Progenitor cell of endocrine pancreas (in vitro differentiated cells): ENCODE measurements around the gene SETD6. TPM values are rescaled to one million over a fixed set of nuclear protein-coding genes. Genes with fewer than 3 reads are reported as not detected.

Experiments
- DNase-seq: peaks from one replicate; pipeline ENCODE4 v3.0.0; 2021; ENCODE audit warnings: low spot score; ENCODE audit not compliant: unreplicated experiment
- H3K27ac Mint-ChIP-seq: 2 replicates; pipeline ENCODE4 v1.8.0; 2021; ENCODE audit warnings: mild to moderate bottlenecking, moderate library complexity, mixed read lengths
- H3K27me3 Mint-ChIP-seq: 2 replicates; pipeline ENCODE4 v1.8.0; 2021; ENCODE audit warnings: mixed read lengths
- H3K36me3 Mint-ChIP-seq: 2 replicates; pipeline ENCODE4 v1.8.0; 2022; ENCODE audit warnings: mixed read lengths; ENCODE audit not compliant: insufficient read depth
- H3K4me1 Mint-ChIP-seq: 2 replicates; pipeline ENCODE4 v1.8.0; 2021; ENCODE audit warnings: low read depth, mixed read lengths
- H3K4me3 Mint-ChIP-seq: 2 replicates; pipeline ENCODE4 v1.8.0; 2021; ENCODE audit warnings: low read depth, mild to moderate bottlenecking, moderate library complexity, mixed read lengths
- H3K9me3 Mint-ChIP-seq: 2 replicates; pipeline ENCODE4 v1.8.0; 2021; ENCODE audit warnings: low read depth, mixed read lengths
- total RNA-seq: library from RNA; stranded (reverse); gene quantifications from 2 replicates; pipeline ENCODE4 v1.2.1, GENCODE V29; 2021
- TF ChIP-seq, protein P1 (sequence below): fragments of 200-600 bp; sonication (generic); IDR thresholded peaks from one replicate; pipeline ENCODE4 v1.5.0; 2021; ENCODE audit warnings: antibody characterized with exemption, mild to moderate bottlenecking; ENCODE audit not compliant: unreplicated experiment

Gene SETD6
- total RNA-seq, 1 donor from 2014 or later: 33.7 TPM

DNA sequence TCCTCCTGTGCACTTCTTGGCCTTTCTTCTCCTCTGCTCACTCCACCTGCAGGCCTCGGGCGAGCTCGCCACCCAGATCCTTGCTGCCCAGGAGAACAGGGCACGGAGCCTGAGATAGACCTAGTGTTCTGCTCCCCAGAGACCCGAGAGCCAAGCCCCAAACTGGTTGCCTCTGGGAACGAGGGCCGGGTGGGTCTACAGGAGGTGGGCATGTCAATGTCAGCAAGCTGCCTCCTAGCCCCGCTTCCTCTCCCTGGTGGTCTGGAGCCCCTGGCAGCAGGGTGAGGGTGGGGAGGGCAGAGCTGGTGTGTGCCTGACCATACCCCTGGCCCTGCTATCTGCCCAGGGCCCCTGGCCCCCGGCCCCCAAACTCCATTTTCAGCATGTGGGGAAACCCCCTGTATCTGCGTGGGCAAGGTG, 16.2 kb upstream of the SETD6 start:
- Mint-ChIP-seq H3K36me3 (no peaks in the 10 kb centered on the region), H3K27me3 (no peaks in the 10 kb centered on the region), H3K9me3 (no peaks in the 10 kb centered on the region), H3K4me3 (no peak overlapping the region), H3K27ac (no peak overlapping the region), H3K4me1 (peaks cover 6% of the 10 kb centered on the region)
- TF ChIP-seq, protein P1, sequence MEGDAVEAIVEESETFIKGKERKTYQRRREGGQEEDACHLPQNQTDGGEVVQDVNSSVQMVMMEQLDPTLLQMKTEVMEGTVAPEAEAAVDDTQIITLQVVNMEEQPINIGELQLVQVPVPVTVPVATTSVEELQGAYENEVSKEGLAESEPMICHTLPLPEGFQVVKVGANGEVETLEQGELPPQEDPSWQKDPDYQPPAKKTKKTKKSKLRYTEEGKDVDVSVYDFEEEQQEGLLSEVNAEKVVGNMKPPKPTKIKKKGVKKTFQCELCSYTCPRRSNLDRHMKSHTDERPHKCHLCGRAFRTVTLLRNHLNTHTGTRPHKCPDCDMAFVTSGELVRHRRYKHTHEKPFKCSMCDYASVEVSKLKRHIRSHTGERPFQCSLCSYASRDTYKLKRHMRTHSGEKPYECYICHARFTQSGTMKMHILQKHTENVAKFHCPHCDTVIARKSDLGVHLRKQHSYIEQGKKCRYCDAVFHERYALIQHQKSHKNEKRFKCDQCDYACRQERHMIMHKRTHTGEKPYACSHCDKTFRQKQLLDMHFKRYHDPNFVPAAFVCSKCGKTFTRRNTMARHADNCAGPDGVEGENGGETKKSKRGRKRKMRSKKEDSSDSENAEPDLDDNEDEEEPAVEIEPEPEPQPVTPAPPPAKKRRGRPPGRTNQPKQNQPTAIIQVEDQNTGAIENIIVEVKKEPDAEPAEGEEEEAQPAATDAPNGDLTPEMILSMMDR: no peak
- DNase-seq: no peak

DNA sequence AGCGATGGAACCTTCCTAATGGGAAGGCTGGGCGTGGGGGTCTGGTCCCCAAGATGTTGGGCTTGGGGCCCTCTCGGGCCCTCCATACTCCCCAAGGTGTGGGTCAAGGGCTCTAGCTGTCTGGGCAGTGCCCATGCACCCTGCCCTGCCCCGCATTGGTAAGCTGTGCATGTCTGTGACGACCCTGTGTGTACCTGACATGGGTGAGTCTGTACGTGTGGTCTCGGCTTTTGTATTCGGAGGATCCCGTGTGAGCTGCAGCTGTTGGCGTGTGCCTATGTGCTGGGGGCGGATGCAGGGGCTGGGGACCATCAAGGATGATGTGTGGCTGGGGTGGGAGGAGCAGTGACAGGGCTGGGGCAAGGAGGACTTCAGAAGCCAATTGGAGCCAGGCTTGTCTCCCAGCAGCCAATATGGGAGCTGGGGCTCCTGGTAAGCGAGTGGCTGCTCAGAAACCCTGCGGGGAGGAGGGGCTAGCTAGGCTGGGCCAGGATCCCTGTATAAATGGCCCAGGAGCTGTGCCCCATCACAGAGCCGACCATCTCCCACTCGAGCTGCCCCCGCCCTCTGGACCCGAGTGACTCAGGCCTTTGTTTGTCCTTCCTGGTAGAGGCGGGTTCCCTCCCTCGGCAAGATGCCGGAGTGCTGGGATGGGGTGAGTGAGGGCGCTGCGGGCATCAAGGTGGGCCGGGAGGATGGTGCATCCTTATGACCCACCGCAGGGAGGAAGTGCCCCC, 15.5 kb upstream of the SETD6 start, which contains the start of gene NDRG4:
NDRG4 (plus strand) TSS at position 529 of the 737 bp plus-strand sequence; CDS start at position 635, 106 bp downstream.
- no peak within 1 kb of the TSS for H3K27ac Mint-ChIP-seq
- H3K4me3 Mint-ChIP-seq: peak within 1 kb of the TSS; percentile 84
- H3K9me3 Mint-ChIP-seq: no peaks in the 10 kb centered on the region
- H3K36me3 Mint-ChIP-seq: no peaks in the 10 kb centered on the region
- no peak for DNase-seq
- TF ChIP-seq, protein P1: no peak
- H3K27me3 Mint-ChIP-seq: no peaks in the 10 kb centered on the region
- H3K4me1 Mint-ChIP-seq: peaks cover 6% of the 10 kb centered on the region

DNA sequence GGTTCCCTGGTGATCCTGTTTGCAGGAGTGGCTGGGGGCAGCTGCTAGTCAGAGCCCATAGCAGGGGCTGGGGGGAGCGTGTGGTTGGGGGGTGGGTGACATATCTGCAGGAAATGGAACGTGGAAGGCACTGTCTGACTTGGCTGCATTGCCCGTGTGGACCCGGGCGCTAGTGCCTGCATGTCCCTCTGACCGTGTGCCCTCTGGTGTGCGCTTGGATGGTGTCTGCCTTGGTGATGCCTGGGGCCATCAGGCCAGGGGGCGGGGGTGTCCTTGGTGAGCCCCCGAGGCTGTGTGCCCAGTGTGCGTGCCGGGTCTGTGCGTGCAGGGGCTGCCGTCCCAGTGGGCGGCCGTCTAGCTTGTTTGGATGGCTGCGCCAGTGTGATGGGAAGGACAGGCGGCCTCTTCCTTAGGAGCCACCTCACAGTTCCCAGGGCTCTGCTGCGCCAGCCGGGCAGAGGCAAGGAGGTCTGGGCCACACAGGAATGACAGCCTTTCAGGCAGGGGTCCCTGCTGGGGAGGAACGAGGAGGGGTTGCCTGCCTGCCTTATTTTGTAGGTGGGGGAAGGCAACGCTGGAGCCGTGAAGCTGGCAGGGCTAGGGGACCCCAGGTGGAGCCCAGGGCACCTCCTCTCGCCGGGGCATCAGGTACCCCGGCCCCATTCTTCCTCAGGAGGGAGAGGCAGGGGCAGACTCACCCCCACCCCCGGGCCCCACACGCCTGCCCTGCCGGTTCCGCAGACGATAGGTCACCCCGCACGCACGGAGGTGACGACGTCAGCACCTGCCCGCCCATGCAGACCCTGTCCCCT, 14.7 kb upstream of the SETD6 start:
- TF ChIP-seq, protein P1: no peak
- H3K27me3 Mint-ChIP-seq: no peaks in the 10 kb centered on the region
- DNase-seq: no peak
- no peaks in the 10 kb centered on the region for H3K9me3 Mint-ChIP-seq
- H3K36me3 Mint-ChIP-seq: no peaks in the 10 kb centered on the region
- peak overlapping the region; percentile 89 for H3K27ac Mint-ChIP-seq
- H3K4me3 Mint-ChIP-seq: peak overlapping the region; percentile 84
- peaks cover 6% of the 10 kb centered on the region for H3K4me1 Mint-ChIP-seq

DNA sequence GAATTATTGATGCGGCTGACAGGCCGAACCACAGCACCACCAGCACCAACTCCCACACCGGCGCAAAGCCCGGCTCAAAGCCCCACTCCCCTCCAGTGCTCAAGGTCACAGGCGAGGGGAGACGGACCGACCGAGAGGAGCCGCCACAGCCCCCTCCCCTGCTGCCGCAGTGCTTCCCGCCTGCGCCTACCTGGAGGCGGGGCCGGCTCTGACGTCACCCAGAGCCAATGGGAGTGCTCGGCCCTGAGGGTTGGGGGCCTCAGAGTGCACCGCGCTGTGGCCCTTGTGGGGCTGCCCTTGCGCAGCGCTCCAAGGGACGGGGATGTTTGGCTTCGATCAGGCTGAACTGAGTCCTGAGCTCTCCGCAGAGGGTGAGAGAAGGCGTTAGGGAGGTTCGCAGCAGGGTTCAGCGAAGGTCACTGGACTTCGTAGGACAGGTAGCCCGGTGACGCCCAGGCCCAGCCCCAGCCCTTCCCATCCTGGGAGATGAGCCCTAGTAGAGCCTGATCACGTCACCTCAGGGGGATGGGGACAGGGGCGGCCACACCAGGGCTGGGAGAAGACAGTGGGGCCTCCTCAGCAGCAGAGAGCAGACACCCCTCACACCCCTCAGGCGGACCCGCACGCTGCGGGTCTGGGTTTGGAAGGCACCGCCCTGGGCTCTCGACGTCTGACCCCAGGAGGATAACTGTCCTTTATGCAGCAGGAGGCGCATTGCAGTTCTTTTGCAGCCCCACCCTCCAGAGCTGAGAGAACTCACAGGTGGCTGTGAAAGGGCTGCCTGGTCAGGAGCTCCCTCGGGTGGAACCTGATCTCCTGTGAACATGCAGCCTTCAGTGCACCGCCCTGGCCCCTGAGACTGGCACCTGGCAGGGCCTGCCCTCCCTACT, 13.8 kb upstream of the SETD6 start:
- Mint-ChIP-seq H3K9me3 (no peaks in the 10 kb centered on the region), H3K27ac (peak overlapping the region; percentile 92), H3K4me1 (peaks cover 6% of the 10 kb centered on the region), H3K36me3 (no peaks in the 10 kb centered on the region), H3K4me3 (peak overlapping the region; percentile 84), H3K27me3 (no peaks in the 10 kb centered on the region)
- TF ChIP-seq, protein P1: no peak
- peak; percentile 61 for DNase-seq
